GM12872 (cell line): ENCODE results near the gene DARS2.

Experiments
- TF ChIP-seq, protein P1 (sequence below): IDR thresholded peaks from 3 replicates; pipeline ENCODE4 v1.5.1; 2011; ENCODE audit warnings: low read depth, mild to moderate bottlenecking, low read length, moderate library complexity; ENCODE audit not compliant: insufficient read depth

Gene DARS2

DNA sequence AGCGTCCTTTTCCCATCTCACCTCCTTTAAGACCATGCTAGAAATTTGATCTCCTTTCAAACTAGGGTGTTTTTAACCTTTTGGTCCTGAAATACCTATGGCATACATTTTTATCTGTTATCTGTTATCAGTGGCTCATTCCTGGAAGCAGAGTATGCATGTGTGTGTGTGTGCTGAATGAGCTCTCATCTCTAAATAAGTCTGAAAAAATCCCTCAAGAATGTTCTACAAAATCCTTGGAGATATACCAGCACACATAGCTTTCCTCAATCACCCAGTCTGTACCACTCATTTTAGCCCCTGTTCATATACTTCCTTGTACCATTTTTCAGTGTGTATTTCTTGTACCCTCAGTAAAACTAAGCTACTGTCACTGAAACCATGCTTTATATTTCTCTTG is 6.0 kb upstream of the DARS2 start:
- TF ChIP-seq, protein P1, sequence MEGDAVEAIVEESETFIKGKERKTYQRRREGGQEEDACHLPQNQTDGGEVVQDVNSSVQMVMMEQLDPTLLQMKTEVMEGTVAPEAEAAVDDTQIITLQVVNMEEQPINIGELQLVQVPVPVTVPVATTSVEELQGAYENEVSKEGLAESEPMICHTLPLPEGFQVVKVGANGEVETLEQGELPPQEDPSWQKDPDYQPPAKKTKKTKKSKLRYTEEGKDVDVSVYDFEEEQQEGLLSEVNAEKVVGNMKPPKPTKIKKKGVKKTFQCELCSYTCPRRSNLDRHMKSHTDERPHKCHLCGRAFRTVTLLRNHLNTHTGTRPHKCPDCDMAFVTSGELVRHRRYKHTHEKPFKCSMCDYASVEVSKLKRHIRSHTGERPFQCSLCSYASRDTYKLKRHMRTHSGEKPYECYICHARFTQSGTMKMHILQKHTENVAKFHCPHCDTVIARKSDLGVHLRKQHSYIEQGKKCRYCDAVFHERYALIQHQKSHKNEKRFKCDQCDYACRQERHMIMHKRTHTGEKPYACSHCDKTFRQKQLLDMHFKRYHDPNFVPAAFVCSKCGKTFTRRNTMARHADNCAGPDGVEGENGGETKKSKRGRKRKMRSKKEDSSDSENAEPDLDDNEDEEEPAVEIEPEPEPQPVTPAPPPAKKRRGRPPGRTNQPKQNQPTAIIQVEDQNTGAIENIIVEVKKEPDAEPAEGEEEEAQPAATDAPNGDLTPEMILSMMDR = no peak

GRCh38 chr1:173821680-173822079 is 2.8 kb upstream of the DARS2 start:
- TF ChIP-seq, protein P1 = no peak

GRCh38 chr1:173823781-173824314 is 625 bp upstream of the DARS2 start:
- TF ChIP-seq, protein P1 = no peak

- TF ChIP-seq, protein P1 = no peak
These were observed 3.1 kb downstream of the DARS2 start for GRCh38 chr1:173827611-173828010.

DNA sequence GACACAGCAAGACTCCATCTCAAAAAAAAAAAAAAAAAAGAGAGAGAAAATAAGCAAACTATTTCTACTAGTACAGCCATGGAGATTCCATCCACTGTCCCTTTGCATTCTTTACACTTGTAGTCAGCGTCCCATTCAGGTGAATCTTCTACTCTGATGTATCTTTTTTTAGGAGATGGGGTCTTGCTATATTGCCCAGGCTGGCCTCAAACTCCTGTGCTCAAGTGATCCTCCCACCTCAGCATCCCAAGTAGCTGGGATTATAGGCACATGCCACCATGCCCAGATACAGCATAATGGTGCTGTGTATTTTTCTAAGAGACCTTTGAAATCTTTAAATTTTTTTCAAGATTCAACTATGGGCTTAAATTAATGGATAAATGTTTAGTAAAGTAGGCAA is 8.3 kb downstream of the DARS2 start:
- TF ChIP-seq, protein P1 = no peak

DNA sequence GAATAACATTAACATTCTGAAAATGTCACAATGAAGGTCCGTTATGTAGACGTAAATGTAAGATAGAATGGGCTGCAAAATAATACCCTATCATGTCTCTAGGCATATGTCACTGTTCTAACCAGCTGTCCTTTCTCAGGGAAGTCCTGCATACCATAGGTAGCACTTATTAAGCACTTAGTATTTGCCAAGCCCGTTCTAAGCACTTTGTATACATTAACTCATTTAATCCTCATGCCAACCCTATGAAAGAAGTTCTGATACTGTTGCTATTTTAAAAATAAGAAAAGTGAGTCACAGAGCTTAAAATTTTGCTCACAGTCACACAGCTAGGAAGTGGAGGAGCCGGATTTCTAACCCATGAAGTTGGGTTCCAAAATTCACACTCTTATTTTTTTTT is 27.6 kb downstream of the DARS2 start:
- TF ChIP-seq, protein P1 = no peak

GRCh38 chr1:173853074-173853473 is 28.6 kb downstream of the DARS2 start:
- TF ChIP-seq, protein P1 = no peak

GRCh38 chr1:173856014-173856413 is 31.5 kb downstream of the DARS2 start:
- TF ChIP-seq, protein P1 = no peak
